HG03108 (cell line): ENCODE data around the gene CLSTN2.

Source experiments
- ATAC-seq: cut with Tn5 transposase; IDR thresholded peaks from one replicate; pipeline ENCODE4 v1.9.1; 2021; ENCODE audit warnings: moderate library complexity; ENCODE audit not compliant: unreplicated experiment

CLSTN2 gene

GRCh38 chr3:140440446-140440845 lies 505.5 kb downstream of the CLSTN2 start:
- no peak for ATAC-seq

- no peak for ATAC-seq
These were observed 506.0 kb downstream of the CLSTN2 start for GRCh38 chr3:140441006-140441405.

GRCh38 chr3:140442621-140443020 lies 507.6 kb downstream of the CLSTN2 start:
- ATAC-seq: no peak

GRCh38 chr3:140443073-140443472 lies 508.1 kb downstream of the CLSTN2 start:
- ATAC-seq: no peak

GRCh38 chr3:140443806-140444205 lies 508.8 kb downstream of the CLSTN2 start:
- ATAC-seq: no peak

GRCh38 chr3:140446734-140447133 lies 511.7 kb downstream of the CLSTN2 start:
- no peak for ATAC-seq

- no peak for ATAC-seq
These were observed 512.2 kb downstream of the CLSTN2 start for GRCh38 chr3:140447136-140447535.

- ATAC-seq: no peak
These were observed 513.0 kb downstream of the CLSTN2 start for GRCh38 chr3:140448001-140448400.

- no peak for ATAC-seq
These were observed 514.6 kb downstream of the CLSTN2 start for GRCh38 chr3:140449413-140450256.

- no peak for ATAC-seq
These were observed 518.8 kb downstream of the CLSTN2 start for GRCh38 chr3:140453750-140454149.

- ATAC-seq: no peak
These were observed 520.7 kb downstream of the CLSTN2 start for GRCh38 chr3:140455521-140456214.

GRCh38 chr3:140456974-140457373 lies 522.0 kb downstream of the CLSTN2 start:
- no peak for ATAC-seq

- no peak for ATAC-seq
These were observed 524.5 kb downstream of the CLSTN2 start for GRCh38 chr3:140459462-140459861.

GRCh38 chr3:140461250-140461649 lies 526.3 kb downstream of the CLSTN2 start:
- ATAC-seq: no peak

GRCh38 chr3:140463355-140463754 lies 528.4 kb downstream of the CLSTN2 start:
- ATAC-seq: no peak

- no peak for ATAC-seq
These were observed 531.0 kb downstream of the CLSTN2 start for GRCh38 chr3:140465988-140466387.

GRCh38 chr3:140466535-140466934 lies 531.5 kb downstream of the CLSTN2 start:
- no peak for ATAC-seq

- no peak for ATAC-seq
These were observed 532.2 kb downstream of the CLSTN2 start for GRCh38 chr3:140467104-140467577.

GRCh38 chr3:140467796-140468315 lies 532.9 kb downstream of the CLSTN2 start:
- ATAC-seq: no peak

GRCh38 chr3:140468407-140468806 lies 533.4 kb downstream of the CLSTN2 start:
- ATAC-seq: no peak

- ATAC-seq: no peak
These were observed 534.5 kb downstream of the CLSTN2 start for GRCh38 chr3:140469491-140469890.

GRCh38 chr3:140470211-140470610 lies 535.2 kb downstream of the CLSTN2 start:
- no peak for ATAC-seq
